ENCODE measurements around the gene GLCE. TPM values are rescaled to one million over a fixed set of nuclear protein-coding genes. Genes with fewer than 3 reads are reported as not detected.

GLCE gene
- total RNA-seq, 1 donor from 2014 or later: 13.6 TPM

DNA sequence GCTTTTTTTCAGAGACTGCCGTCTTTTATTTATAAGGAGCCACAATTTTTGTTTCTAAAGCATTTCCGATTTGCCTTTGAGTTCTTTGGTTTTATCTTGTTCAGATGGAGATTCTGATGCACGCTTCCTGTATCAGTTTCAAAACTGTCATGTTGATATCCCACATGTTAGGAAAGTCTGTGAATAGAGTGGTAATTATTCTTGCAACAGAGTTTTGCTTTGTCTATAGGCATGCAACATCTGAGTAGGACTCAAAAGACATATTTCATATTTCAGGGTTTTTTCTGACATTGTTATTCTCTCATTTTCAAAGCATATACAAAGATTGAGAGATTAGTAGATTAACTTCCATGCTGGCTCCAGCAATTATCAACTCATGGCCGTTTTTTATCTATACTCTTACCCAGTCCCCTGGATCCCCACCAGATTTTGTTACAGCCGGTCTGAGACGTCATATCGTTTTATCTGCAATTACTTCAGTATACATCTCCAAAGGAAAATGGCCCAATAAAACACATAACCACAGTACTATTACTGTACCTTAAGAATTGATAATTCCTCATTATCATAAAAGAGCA is 160.6 kb downstream of the GLCE start:
- TF ChIP-seq, protein P1, sequence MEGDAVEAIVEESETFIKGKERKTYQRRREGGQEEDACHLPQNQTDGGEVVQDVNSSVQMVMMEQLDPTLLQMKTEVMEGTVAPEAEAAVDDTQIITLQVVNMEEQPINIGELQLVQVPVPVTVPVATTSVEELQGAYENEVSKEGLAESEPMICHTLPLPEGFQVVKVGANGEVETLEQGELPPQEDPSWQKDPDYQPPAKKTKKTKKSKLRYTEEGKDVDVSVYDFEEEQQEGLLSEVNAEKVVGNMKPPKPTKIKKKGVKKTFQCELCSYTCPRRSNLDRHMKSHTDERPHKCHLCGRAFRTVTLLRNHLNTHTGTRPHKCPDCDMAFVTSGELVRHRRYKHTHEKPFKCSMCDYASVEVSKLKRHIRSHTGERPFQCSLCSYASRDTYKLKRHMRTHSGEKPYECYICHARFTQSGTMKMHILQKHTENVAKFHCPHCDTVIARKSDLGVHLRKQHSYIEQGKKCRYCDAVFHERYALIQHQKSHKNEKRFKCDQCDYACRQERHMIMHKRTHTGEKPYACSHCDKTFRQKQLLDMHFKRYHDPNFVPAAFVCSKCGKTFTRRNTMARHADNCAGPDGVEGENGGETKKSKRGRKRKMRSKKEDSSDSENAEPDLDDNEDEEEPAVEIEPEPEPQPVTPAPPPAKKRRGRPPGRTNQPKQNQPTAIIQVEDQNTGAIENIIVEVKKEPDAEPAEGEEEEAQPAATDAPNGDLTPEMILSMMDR (IDR thresholded peaks at IDR 0.05; ENCODE audit: insufficient read depth, low read depth, low read length): no peak
- no peak for TF ChIP-seq EZH2 (IDR thresholded peaks at IDR 0.05; ENCODE audit: insufficient read depth, low read length)
- Histone ChIP-seq H3K27ac (ENCODE audit: low read depth, low read length) (no peak overlapping the region), H3K36me3 (ENCODE audit: insufficient read depth, low read length) (no peaks in the 10 kb centered on the region), H3K9me3 (ENCODE audit: insufficient read depth, low read depth, low read length) (no peaks in the 10 kb centered on the region), H3K79me2 (ENCODE audit: insufficient read depth, low read length) (no peaks in the 10 kb centered on the region), H3K4me1 (ENCODE audit: insufficient read depth, low read length) (no peaks in the 10 kb centered on the region), H3K9ac (ENCODE audit: low read length) (no peak overlapping the region), H3K27me3 (ENCODE audit: insufficient read depth, low read length) (peaks cover 11% of the 10 kb centered on the region), H3K4me2 (ENCODE audit: low read length) (no peak overlapping the region), H4K20me1 (ENCODE audit: insufficient read depth, low read length) (no peaks in the 10 kb centered on the region), H3K4me3 (ENCODE audit: insufficient read depth, low read depth, low read length) (no peak overlapping the region), H2AFZ (ENCODE audit: low read depth, low read length) (no peak overlapping the region)
- Mint-ChIP-seq H3K4me1 (ENCODE audit: low read depth, unreplicated experiment) (no peaks in the 10 kb centered on the region), H3K27ac (ENCODE audit: unreplicated experiment) (no peak overlapping the region), H3K27me3 (ENCODE audit: low read depth, unreplicated experiment) (peaks cover 17% of the 10 kb centered on the region), H3K36me3 (ENCODE audit: low read depth, unreplicated experiment) (peaks cover 2% of the 10 kb centered on the region), H3K9me3 (ENCODE audit: unreplicated experiment) (peaks cover 2% of the 10 kb centered on the region), H3K4me3 (ENCODE audit: unreplicated experiment) (no peak overlapping the region)
- FAIRE-seq (no peak), DNase-seq (ENCODE audit: low read depth) (no peak)

Other genes starting within 250 kb of the GLCE start
- gene SPESP1, start 230.1 kb upstream of the GLCE start, total RNA-seq: not detected in 2 replicates
- gene NOX5, start 145.9 kb upstream of the GLCE start, total RNA-seq: 0.09 and 0.14 TPM in 2 replicates
- gene PAQR5, start 138.3 kb downstream of the GLCE start, total RNA-seq: 0.87 and 1.2 TPM in 2 replicates